HCT116 (cell line): ENCODE measurements around the gene ELAVL3. TPM values are rescaled to one million over a fixed set of nuclear protein-coding genes. Genes with fewer than 3 reads are reported as not detected.

Experiments used
- ATAC-seq: fragments of 200-7000 bp; cut with Tn5 transposase; 2 replicates; pipeline ENCODE4 v1.9.1; 2020; ENCODE audit warnings: mild to moderate bottlenecking, moderate library complexity
- BruUV-seq: library from RNA; stranded (reverse); fragments of 400-500 nt; replicated peaks from 2 replicates; lab custom pipeline; 2021; lab: Mats Ljungman, UMichigan
- CTCF ChIA-PET: fragments of 300-600 bp; sonication (Branson Sonifier 250); formaldehyde crosslinking; loops from one replicate; lab custom pipeline; 2021; ENCODE audit warnings: antibody characterized with exemption; lab: Charles Lee
- POLR2A ChIA-PET: fragments of 300-600, 350-600 bp; sonication (Branson Sonifier 250); formaldehyde crosslinking; loops from one replicate; lab custom pipeline; 2021; ENCODE audit warnings: antibody characterized with exemption; lab: Charles Lee
- RAD21 ChIA-PET, 2 experiments: fragments of 300-600 bp; sonication (Branson Sonifier 250); formaldehyde crosslinking; loops; one replicate each; lab custom pipeline; 2023; ENCODE audit warnings: low total read pairs in 2 of 2; ENCODE audit not compliant: uncharacterized antibody in 2 of 2, unreplicated experiment in 2 of 2, low non-redundant PET in 1 of 2; lab: Charles Lee
- DNase-seq: peaks from one replicate; pipeline ENCODE4 v3.0.0-alpha.2; 2010; ENCODE audit warnings: low read depth, low spot score
- H2AFZ ChIP-seq: fragments of 200-600 bp; shearing (Covaris generic), sonication (generic); 2 replicates; pipeline ENCODE4 v1.6.1; 2017; ENCODE audit warnings: low read depth, mixed run types, mixed read lengths, antibody characterized with exemption, low read length; ENCODE audit not compliant: poor library complexity, severe bottlenecking
- H3K27ac ChIP-seq: 2 replicates; pipeline ENCODE4 v1.5.1; 2012; ENCODE audit warnings: low read depth, low read length
- H3K27me3 ChIP-seq: fragments of 200-600 bp; sonication (generic); 2 replicates; pipeline ENCODE4 v1.6.1; 2016; ENCODE audit warnings: mixed run types, low read length, mixed read lengths; ENCODE audit not compliant: insufficient read depth
- H3K36me3 ChIP-seq, 2 experiments: fragments of 200-500 bp in 1 of 2; fragments of 200-600 bp in 1 of 2; sonication (Bioruptor generic) in 1 of 2; sonication (generic) in 1 of 2; 2 replicates each; pipeline versions ENCODE4 v1.5.1 to v1.6.1; 2014 to 2016; ENCODE audit warnings: low read length in 2 of 2, inconsistent platforms in 1 of 2, mixed read lengths in 1 of 2, mixed run types in 1 of 2; ENCODE audit not compliant: insufficient read depth in 2 of 2, control insufficient read depth in 1 of 2
- H3K4me1 ChIP-seq, 2 experiments: fragments of 200-600 bp in 1 of 2; sonication (generic) in 1 of 2; 2 replicates each; pipeline versions ENCODE4 v1.5.1 to v1.6.1; 2012 to 2017; ENCODE audit warnings: low read length in 2 of 2, inconsistent platforms in 1 of 2, mild to moderate bottlenecking in 1 of 2, mixed read lengths in 1 of 2, mixed run types in 1 of 2, moderate library complexity in 1 of 2; ENCODE audit not compliant: insufficient read depth in 2 of 2, control insufficient read depth in 1 of 2
- H3K4me2 ChIP-seq: fragments of 200-600 bp; sonication (generic); 2 replicates; pipeline ENCODE4 v1.6.1; 2017; ENCODE audit warnings: mixed run types, low read length, mixed read lengths
- H3K4me3 ChIP-seq, 2 experiments: fragments of 200-600 bp in 1 of 2; sonication (generic) in 1 of 2; replicated peaks in 1 of 2; 2 replicates each; pipeline ENCODE4 v1.5.1; 2011 to 2016; ENCODE audit warnings: low read length in 2 of 2, control low read depth in 1 of 2, low read depth in 1 of 2, mild to moderate bottlenecking in 1 of 2, mixed read lengths in 1 of 2, mixed run types in 1 of 2
- H3K79me2 ChIP-seq: fragments of 200-600 bp; sonication (generic); 2 replicates; pipeline ENCODE4 v1.6.1; 2017; ENCODE audit warnings: mild to moderate bottlenecking, mixed run types, low read length, moderate library complexity, mixed read lengths; ENCODE audit not compliant: insufficient read depth
- H3K9ac ChIP-seq: fragments of 200-600 bp; sonication (generic); 2 replicates; pipeline ENCODE4 v1.6.1; 2016; ENCODE audit warnings: low read length, mixed read lengths
- H3K9me2 ChIP-seq: fragments of 200-600 bp; sonication (generic), shearing (Covaris generic); 2 replicates; pipeline ENCODE4 v1.6.1; 2017; ENCODE audit warnings: mixed run types, mild to moderate bottlenecking, moderate library complexity; ENCODE audit not compliant: insufficient read depth
- H3K9me3 ChIP-seq, 2 experiments: fragments of 200-500 bp in 1 of 2; fragments of 200-600 bp in 1 of 2; sonication (Bioruptor generic) in 1 of 2; sonication (generic) in 1 of 2; 2 replicates each; pipeline ENCODE4 v1.6.1; 2014 to 2017; ENCODE audit warnings: low read length in 2 of 2, mixed read lengths in 2 of 2, inconsistent platforms in 1 of 2, low read depth in 1 of 2, mild to moderate bottlenecking in 1 of 2, mixed run types in 1 of 2, moderate library complexity in 1 of 2; ENCODE audit not compliant: control insufficient read depth in 1 of 2, insufficient read depth in 1 of 2
- H4K20me1 ChIP-seq: fragments of 200-600 bp; sonication (generic), shearing (Covaris generic); 2 replicates; pipeline ENCODE4 v1.6.1; 2017; ENCODE audit warnings: mixed run types, mild to moderate bottlenecking, moderate library complexity; ENCODE audit not compliant: insufficient read depth
- CBX3 ChIP-seq: IDR thresholded peaks from 2 replicates; pipeline ENCODE4 v1.6.1; 2012; ENCODE audit warnings: low read depth
- CEBPB ChIP-seq: IDR thresholded peaks from 2 replicates; pipeline ENCODE4 v1.6.1; 2012; ENCODE audit warnings: low read depth
- CTCF ChIP-seq, 3 experiments: fragments of 200-600 bp in 1 of 3; sonication (generic) in 1 of 3; IDR thresholded peaks in 2 of 3; conservative IDR thresholded peaks in 1 of 3; 2 replicates each; pipeline ENCODE4 v1.5.1; 2012 to 2017; ENCODE audit warnings: low read depth in 2 of 3, low read length in 2 of 3, antibody characterized with exemption in 1 of 3, borderline replicate concordance in 1 of 3, control low read depth in 1 of 3, mild to moderate bottlenecking in 1 of 3, mixed read lengths in 1 of 3, mixed run types in 1 of 3, moderate library complexity in 1 of 3; ENCODE audit not compliant: insufficient read depth in 1 of 3
- EZH2phosphoT487 ChIP-seq: fragments of 200-600 bp; IDR thresholded peaks from 2 replicates; pipeline ENCODE4 v1.6.1; 2018; ENCODE audit warnings: antibody characterized with exemption, borderline replicate concordance
- FOSL1 ChIP-seq: IDR thresholded peaks from 2 replicates; pipeline ENCODE4 v1.6.1; 2012; ENCODE audit warnings: low read depth
- JUND ChIP-seq: IDR thresholded peaks from 2 replicates; pipeline ENCODE4 v1.6.1; 2012
- RAD21 ChIP-seq: IDR thresholded peaks from 2 replicates; pipeline ENCODE4 v1.6.1; 2012; ENCODE audit warnings: low read depth, mild to moderate bottlenecking
- REST ChIP-seq: IDR thresholded peaks from 2 replicates; pipeline ENCODE4 v1.6.1; 2012; ENCODE audit warnings: low read depth
- SP1 ChIP-seq: IDR thresholded peaks from 2 replicates; pipeline ENCODE4 v1.6.1; 2012; ENCODE audit warnings: low read depth
- SRF ChIP-seq: IDR thresholded peaks from 2 replicates; pipeline ENCODE4 v1.6.1; 2012; ENCODE audit warnings: low read depth
- TCF7L2 ChIP-seq: IDR thresholded peaks from 2 replicates; pipeline ENCODE4 v1.7.0; 2011; ENCODE audit warnings: borderline replicate concordance, inconsistent platforms; ENCODE audit not compliant: insufficient read depth, insufficient read length; ENCODE audit errors: extremely low read depth
- YY1 ChIP-seq: IDR thresholded peaks from 2 replicates; pipeline ENCODE4 v1.6.1; 2011; ENCODE audit warnings: low read length, low read depth, moderate library complexity, mild to moderate bottlenecking; ENCODE audit not compliant: insufficient replicate concordance; ENCODE audit errors: extremely low read depth
- ZBTB33 ChIP-seq: IDR thresholded peaks from 2 replicates; pipeline ENCODE4 v1.6.1; 2011; ENCODE audit warnings: mild to moderate bottlenecking, low read length, moderate library complexity; ENCODE audit not compliant: insufficient replicate concordance; ENCODE audit errors: extremely low read depth
- intact Hi-C: fragments of 100-400 bp; cut with micrococcal nuclease; formaldehyde crosslinking; loops from 2 replicates; pipeline ENCODE4 v1.10.0; 2022
- total RNA-seq: library from RNA; stranded (reverse); gene quantifications from one replicate; pipeline ENCODE4 v1.2.1, GENCODE V29; 2021; ENCODE audit not compliant: unreplicated experiment
- TF ChIP-seq, protein P1 (sequence below): IDR thresholded peaks from 2 replicates; pipeline ENCODE4 v1.6.1; 2012

Gene ELAVL3
- total RNA-seq, 1 experiment from 2014 or later, result 0.05 TPM

- BruUV-seq, result no TSS peak
- Histone ChIP-seq H3K27me3 (no peaks in the 10 kb centered on the region), H3K36me3 (peaks cover 22 to 36% of the 10 kb centered on the region in 2 experiments; a peak in 3 of 4 replicates), H3K79me2 (peaks cover 7% of the 10 kb centered on the region; the same call in 1 of the 2 replicates), H2AFZ (no peak overlapping the region), H4K20me1 (no peaks in the 10 kb centered on the region), H3K9ac (no peak overlapping the region), H3K4me1 (no peaks in the 10 kb centered on the region), H3K4me3 (no peak overlapping the region), H3K9me3 (no peaks in the 10 kb centered on the region), H3K9me2 (no peaks in the 10 kb centered on the region), H3K27ac (no peak overlapping the region), H3K4me2 (no peak overlapping the region)
- no peak for DNase-seq
- ChIA-PET POLR2A (no interaction called here), RAD21 (no interaction called here), CTCF (no interaction called here)
- ATAC-seq, result no peak
- intact Hi-C loops, result no loop called here
- TF ChIP-seq REST (no peak), YY1 (no peak), CEBPB (no peak), FOSL1 (no peak), CTCF (IDR thresholded peaks at IDR 0.05 in 2 of 3, conservative IDR thresholded peaks at IDR 0.05 in 1 of 3; ENCODE audit: borderline replicate concordance in 1 of 3, insufficient read depth in 1 of 3, low read depth in 2 of 3, low read length in 2 of 3) (no peak), TCF7L2 (no peak), CBX3 (no peak), SRF (no peak), SP1 (no peak), RAD21 (no peak), JUND (no peak), ZBTB33 (no peak), EZH2phosphoT487 (no peak)
- TF ChIP-seq, protein P1, sequence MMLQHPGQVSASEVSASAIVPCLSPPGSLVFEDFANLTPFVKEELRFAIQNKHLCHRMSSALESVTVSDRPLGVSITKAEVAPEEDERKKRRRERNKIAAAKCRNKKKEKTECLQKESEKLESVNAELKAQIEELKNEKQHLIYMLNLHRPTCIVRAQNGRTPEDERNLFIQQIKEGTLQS, result no peak
Observed at GRCh38 chr19:11448410-11448809, 32.4 kb downstream of the ELAVL3 start.
